ENCODE data around the gene ACADSB. TPM values are rescaled to one million over a fixed set of nuclear protein-coding genes. Genes with fewer than 3 reads are reported as not detected.

ACADSB gene
- total and polyA plus RNA-seq, 2 experiments from 2014 or later, result 3.7 to 6.5 TPM

GRCh38 chr10:123044391-123044790 is 35.6 kb downstream of the ACADSB start:
- Mint-ChIP-seq H3K27me3 (ENCODE audit: insufficient read depth, low read depth, poor library complexity) (peaks cover under 1% of the 10 kb centered on the region), H3K27ac (no peak overlapping the region), H3K36me3 (ENCODE audit: low read depth) (peaks cover 2% of the 10 kb centered on the region; the same call in 2 of the 3 replicates), H3K4me1 (peaks cover 8% of the 10 kb centered on the region; the same call in 2 of the 3 replicates), H3K9me3 (no peaks in the 10 kb centered on the region), H3K4me3 (no peak overlapping the region)
- peak; percentile 37 for DNase-seq (ENCODE audit: low spot score)
- no peaks in the 10 kb centered on the region; the same call in 1 of the 2 replicates for H3F3A ChIP-seq (replicated peaks; ENCODE audit: low read depth)
- H3K9me2 ChIP-seq (ENCODE audit: insufficient read depth), result no peaks in the 10 kb centered on the region
- no peak overlapping the region for H2AFZ ChIP-seq
- no peak for ATAC-seq
- H3K4me1 ChIP-seq (ENCODE audit: insufficient read depth), result no peaks in the 10 kb centered on the region
- no peaks in the 10 kb centered on the region for H3K27me3 ChIP-seq (ENCODE audit: insufficient read depth)
- H3K36me3 ChIP-seq (ENCODE audit: insufficient read depth), result no peaks in the 10 kb centered on the region
- no peak overlapping the region for H3K27ac ChIP-seq (ENCODE audit: low read depth)
- no peak overlapping the region for H3K4me2 ChIP-seq
- no peaks in the 10 kb centered on the region for H4K20me1 ChIP-seq (replicated peaks; ENCODE audit: insufficient read depth)
- no peaks in the 10 kb centered on the region for H3K79me2 ChIP-seq (replicated peaks; ENCODE audit: insufficient read depth)
- no peak for TF ChIP-seq ZNF331 (CRISPR knock-in tag; IDR thresholded peaks at IDR 0.05; ENCODE audit: low read depth)
- TF ChIP-seq, protein P1, sequence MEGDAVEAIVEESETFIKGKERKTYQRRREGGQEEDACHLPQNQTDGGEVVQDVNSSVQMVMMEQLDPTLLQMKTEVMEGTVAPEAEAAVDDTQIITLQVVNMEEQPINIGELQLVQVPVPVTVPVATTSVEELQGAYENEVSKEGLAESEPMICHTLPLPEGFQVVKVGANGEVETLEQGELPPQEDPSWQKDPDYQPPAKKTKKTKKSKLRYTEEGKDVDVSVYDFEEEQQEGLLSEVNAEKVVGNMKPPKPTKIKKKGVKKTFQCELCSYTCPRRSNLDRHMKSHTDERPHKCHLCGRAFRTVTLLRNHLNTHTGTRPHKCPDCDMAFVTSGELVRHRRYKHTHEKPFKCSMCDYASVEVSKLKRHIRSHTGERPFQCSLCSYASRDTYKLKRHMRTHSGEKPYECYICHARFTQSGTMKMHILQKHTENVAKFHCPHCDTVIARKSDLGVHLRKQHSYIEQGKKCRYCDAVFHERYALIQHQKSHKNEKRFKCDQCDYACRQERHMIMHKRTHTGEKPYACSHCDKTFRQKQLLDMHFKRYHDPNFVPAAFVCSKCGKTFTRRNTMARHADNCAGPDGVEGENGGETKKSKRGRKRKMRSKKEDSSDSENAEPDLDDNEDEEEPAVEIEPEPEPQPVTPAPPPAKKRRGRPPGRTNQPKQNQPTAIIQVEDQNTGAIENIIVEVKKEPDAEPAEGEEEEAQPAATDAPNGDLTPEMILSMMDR (conservative IDR thresholded peaks at IDR 0.05; ENCODE audit: low read depth in 2 of 2), result peak; percentile 62 to 67
- H3K4me3 ChIP-seq, result no peak overlapping the region

- H3K27me3 Mint-ChIP-seq (ENCODE audit: insufficient read depth, low read depth, poor library complexity), result no peaks in the 10 kb centered on the region
- Histone ChIP-seq H3K27me3 (ENCODE audit: insufficient read depth) (no peaks in the 10 kb centered on the region), H3F3A (replicated peaks; ENCODE audit: low read depth) (no peaks in the 10 kb centered on the region), H4K20me1 (replicated peaks; ENCODE audit: insufficient read depth) (no peaks in the 10 kb centered on the region), H3K4me2 (no peak overlapping the region), H3K9me2 (ENCODE audit: insufficient read depth) (no peaks in the 10 kb centered on the region), H3K36me3 (ENCODE audit: insufficient read depth) (no peaks in the 10 kb centered on the region), H3K4me1 (ENCODE audit: insufficient read depth) (no peaks in the 10 kb centered on the region), H2AFZ (no peak overlapping the region), H3K4me3 (no peak overlapping the region), H3K27ac (ENCODE audit: low read depth) (no peak overlapping the region), H3K79me2 (replicated peaks; ENCODE audit: insufficient read depth) (no peaks in the 10 kb centered on the region)
- peaks cover 6% of the 10 kb centered on the region; the same call in 2 of the 3 replicates for H3K4me1 Mint-ChIP-seq
- TF ChIP-seq ZNF114 (CRISPR knock-in tag; IDR thresholded peaks at IDR 0.05), result no peak
- no peak for TF ChIP-seq POLR2AphosphoS5 (IDR thresholded peaks at IDR 0.05; ENCODE audit: low read depth)
- TF ChIP-seq, protein P1 (conservative IDR thresholded peaks at IDR 0.05; ENCODE audit: low read depth in 2 of 2), result no peak
- no peak for TF ChIP-seq CREB1 (CRISPR knock-in tag; IDR thresholded peaks at IDR 0.05; ENCODE audit: low read depth)
- no peak for TF ChIP-seq EZH2phosphoT487 (IDR thresholded peaks at IDR 0.05; ENCODE audit: unreplicated experiment)
- no peak for ATAC-seq
- DNase-seq (ENCODE audit: low spot score), result no peak
- no peak overlapping the region for H3K4me3 Mint-ChIP-seq
- H3K27ac Mint-ChIP-seq, result no peak overlapping the region
- H3K36me3 Mint-ChIP-seq (ENCODE audit: low read depth), result peaks cover 4% of the 10 kb centered on the region; the same call in 2 of the 3 replicates
- H3K9me3 Mint-ChIP-seq, result no peaks in the 10 kb centered on the region
Measured at GRCh38 chr10:123045961-123046731, 37.3 kb downstream of the ACADSB start.
